GM18508 (cell line): ENCODE measurements around the gene RPL18A.
"Not testable (repeated sequence)": the region's sequence is repeated elsewhere in the genome, so short reads cannot be mapped to it uniquely, and the experiment has no call there.

Experiments used
- ATAC-seq: cut with Tn5 transposase; IDR thresholded peaks from one replicate; pipeline ENCODE4 v1.9.1; 2021; ENCODE audit warnings: moderate number of reproducible peaks; ENCODE audit not compliant: insufficient read depth, unreplicated experiment

Gene RPL18A

GRCh38 chr19:17865364-17866311 is 5.9 kb downstream of the RPL18A start:
- no peak for ATAC-seq

DNA sequence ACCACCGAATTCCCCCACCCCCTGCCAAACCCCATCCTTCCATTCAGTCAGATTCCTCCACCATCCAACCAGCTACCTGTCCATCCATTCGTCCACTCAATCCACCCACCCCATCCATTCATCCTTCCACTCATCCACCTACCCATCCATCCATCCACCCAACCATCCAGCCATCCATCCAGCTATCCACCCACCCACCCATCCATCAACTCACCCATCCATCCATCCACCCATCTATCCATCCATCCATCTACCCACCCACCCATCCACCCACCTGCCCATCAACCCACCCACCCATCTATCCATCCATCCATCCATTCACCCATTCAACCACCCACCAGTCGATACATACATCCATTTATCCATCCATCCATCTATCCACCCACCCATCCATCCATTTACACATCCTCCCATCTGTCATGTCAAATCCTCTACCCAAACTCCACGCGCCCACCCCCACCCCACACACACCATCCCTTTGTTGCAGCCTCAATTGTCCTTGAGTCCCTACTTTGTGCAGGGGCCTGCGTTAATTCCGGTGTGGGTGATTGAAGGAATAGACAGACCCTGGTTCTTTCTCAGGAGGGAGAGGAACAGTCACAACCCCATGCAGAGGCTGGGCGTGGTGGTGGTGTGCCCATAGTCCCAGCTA is 6.7 kb downstream of the RPL18A start:
- ATAC-seq: no peak

- ATAC-seq: no peak
Measured at GRCh38 chr19:17866964-17867486, 7.3 kb downstream of the RPL18A start.

- no peak for ATAC-seq
Measured at GRCh38 chr19:17868669-17869068, 9.0 kb downstream of the RPL18A start.

DNA sequence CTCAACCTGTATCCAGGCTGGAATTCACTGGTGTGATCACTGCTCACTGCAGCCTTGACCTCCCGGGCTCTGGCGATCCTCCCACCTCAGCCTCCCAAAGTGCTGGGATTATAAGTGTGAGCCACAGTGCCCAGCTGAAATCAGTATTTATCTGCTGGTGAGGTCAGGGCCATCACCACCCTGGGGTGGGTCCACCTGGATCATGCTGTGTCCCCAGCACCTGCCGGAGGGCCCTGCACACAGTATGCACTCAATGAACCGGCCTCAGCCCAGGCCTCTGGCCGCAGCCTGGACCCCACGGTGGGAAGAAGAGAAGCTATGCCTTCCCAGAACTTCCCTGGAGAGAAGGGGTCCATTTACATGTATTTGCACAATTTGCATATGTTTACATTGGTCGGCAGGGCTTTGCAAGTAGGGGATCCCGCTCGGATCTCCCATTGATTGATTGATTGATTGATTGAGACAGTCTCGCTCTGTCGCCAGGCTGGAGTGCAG is 9.5 kb downstream of the RPL18A start:
- no peak for ATAC-seq

DNA sequence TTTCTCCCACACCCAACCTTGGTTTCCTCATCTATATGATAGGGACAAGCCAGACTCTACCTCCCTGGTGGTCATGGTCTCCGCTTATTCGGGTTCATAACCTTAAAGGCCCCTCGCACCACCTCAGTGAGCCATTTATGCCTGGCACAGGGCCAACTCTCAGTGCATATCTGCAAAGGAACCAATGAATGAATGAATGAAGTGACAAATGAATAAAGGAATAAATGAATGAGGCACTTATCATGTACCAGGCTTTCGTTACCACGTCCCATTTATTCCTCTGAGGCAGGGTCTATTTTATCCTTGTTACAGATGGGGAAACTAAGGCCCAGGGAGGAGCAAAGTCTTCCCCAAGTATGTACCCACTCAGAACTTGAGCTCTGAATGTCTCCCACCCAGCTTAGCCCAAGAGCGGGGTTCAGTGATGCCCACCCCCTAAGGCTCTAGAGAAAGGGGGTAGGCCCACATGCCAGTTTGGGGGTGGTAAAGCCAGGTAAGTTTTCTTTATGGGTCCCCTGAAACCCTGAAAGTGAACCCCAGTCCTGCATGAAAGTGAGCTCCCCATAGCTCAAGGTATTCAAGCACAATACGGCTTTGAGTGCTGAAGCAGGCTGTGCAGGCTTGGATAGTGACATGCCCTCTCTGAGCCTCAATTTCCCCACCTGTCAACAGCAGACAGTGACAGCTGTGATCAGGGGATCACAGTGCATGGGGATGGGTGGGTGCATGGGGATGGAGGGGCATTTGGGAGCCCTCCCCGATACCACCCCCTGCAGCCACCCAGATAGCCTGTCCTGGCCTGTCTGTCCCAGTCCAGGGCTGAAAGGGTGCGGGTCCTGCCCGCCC is 11.5 kb downstream of the RPL18A start:
- ATAC-seq: no peak

GRCh38 chr19:17871878-17872250 is 12.2 kb downstream of the RPL18A start, which contains the start of gene SLC5A5:
SLC5A5 (plus strand) TSS chr19:17871945; CDS start chr19:17872320, 375 bp downstream.
- ATAC-seq: no peak

DNA sequence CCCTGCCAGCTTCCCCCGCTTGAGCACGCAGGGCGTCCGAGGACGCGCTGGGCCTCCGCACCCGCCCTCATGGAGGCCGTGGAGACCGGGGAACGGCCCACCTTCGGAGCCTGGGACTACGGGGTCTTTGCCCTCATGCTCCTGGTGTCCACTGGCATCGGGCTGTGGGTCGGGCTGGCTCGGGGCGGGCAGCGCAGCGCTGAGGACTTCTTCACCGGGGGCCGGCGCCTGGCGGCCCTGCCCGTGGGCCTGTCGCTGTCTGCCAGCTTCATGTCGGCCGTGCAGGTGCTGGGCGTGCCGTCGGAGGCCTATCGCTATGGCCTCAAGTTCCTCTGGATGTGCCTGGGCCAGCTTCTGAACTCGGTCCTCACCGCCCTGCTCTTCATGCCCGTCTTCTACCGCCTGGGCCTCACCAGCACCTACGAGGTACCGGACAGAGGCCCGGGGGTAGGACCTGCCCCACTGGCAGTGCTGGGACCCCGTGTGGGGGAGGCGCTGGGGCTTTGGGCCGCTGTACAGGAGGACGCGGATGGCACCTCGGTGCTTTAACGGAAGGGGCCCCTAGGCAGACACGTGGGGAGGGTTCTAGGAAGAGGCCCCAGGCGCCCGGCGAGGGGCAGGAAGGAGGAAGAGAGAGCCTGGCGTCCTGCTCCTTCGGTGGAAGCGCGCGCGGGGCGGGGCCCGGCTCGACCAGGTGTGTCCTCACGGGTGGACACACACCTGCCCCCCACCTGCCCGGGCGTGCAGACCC is 12.7 kb downstream of the RPL18A start:
- ATAC-seq: no peak

DNA sequence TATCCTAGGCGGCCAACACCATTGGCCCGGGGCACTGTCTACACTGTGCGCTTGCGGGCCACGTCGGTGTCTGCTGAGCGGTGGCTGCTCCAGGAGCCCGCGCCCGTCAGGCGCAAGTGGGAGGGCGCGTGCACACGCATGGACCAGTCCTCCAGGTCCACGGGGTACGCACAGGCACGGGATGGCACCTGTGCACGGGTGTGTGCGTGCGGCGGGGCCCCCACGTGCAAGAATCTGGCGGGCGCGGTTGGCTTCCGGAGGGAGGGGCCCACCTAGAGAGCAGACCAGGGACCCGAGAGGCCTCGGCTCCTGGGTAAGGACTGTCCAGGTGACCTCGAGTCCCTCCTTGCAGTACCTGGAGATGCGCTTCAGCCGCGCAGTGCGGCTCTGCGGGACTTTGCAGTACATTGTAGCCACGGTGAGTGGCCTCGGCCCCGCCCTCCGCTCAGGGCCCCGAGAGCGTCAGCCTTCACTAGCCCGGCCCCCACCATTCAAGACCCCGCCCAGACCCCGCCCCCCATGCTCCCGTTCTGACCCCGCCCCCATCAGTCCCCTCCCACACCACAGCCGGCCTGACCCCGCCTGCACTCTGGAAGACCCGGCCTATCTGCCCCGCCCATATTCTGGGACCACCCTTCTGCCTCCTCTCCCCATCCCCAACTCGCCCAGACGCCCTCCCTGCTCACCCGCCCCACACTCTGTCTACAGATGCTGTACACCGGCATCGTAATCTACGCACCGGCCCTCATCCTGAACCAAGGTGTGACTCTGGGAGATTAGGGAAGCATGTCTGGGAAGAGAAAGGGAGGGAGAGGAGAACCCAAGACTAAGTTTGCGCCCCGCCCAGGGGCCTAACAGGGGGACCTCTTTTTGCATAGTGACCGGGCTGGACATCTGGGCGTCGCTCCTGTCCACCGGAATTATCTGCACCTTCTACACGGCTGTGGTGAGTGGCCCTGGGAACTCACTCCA is 14.4 kb downstream of the RPL18A start:
- no peak for ATAC-seq

GRCh38 chr19:17874758-17875135 is 15.0 kb downstream of the RPL18A start:
- ATAC-seq: no peak

DNA sequence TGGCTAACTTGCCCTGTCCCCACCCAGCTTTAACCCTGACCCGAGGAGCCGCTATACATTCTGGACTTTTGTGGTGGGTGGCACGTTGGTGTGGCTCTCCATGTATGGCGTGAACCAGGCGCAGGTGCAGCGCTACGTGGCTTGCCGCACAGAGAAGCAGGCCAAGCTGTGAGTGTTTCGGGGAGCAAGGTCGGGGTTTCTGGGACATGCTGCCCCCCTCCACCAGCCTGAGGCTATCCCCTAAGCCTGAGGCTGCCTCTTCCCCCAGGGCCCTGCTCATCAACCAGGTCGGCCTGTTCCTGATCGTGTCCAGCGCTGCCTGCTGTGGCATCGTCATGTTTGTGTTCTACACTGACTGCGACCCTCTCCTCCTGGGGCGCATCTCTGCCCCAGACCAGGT is 18.0 kb downstream of the RPL18A start:
- no peak for ATAC-seq

- ATAC-seq: no peak
Measured at GRCh38 chr19:17879466-17879865, 19.8 kb downstream of the RPL18A start.

- ATAC-seq: no peak
Measured at GRCh38 chr19:17881701-17882100, 22.0 kb downstream of the RPL18A start.

- ATAC-seq: no peak
Measured at GRCh38 chr19:17883627-17884410, 24.1 kb downstream of the RPL18A start.

DNA sequence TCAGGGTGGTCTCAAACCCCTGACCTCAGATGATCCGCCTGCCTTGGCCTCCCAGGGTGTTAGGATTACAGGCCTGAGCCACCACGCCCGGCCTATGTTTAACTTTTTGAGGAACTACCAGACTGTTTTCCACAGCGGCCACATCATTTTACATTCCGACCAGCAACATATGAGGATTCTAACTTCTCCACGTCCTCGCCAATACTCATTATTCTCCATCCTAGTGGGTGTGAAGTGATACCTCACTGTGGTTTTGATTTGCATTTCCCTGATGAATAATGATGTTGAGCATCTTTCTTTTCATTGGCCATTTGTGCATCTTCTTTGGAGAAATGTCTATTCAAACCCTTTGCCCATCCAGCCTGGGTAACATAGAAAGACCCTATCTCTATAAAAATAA is 26.8 kb downstream of the RPL18A start:
- ATAC-seq: no peak

- ATAC-seq: not testable (repeated sequence)
Measured at GRCh38 chr19:17887221-17887620, 27.5 kb downstream of the RPL18A start.

- no peak for ATAC-seq
Measured at GRCh38 chr19:17888260-17888659, 28.6 kb downstream of the RPL18A start.
